ENCODE measurements around the gene CCDC106.

DNA sequence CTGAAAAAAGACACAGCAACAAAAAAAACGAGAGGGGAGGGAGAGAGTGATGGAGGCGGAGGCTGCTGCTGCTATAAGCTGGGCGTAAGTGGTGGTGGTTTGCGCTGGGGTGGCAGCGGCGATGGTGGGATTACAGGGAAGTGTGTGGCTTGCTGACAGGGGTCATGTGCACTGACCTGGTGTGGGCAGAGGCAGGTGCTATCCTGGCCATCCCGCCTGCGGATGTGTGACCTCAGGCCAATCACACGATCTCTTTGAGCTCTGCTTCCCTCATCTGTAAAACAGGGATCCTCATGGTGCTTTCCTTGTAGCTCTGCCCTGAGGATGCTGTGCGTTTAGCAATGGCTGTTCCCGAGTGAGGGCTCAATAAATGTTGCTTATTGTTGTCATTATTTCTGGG lies 10.5 kb upstream of the CCDC106 start:
- no peak for TF ChIP-seq CTCF (IDR thresholded peaks at IDR 0.05)
- TF ChIP-seq POLR2A (IDR thresholded peaks at IDR 0.05): no peak

Data from Peyer's patch (tissue), 4 donors.